Uterus (tissue), 2 donors: ENCODE results near the gene LUZP4.
A peak's percentile ranks its signal among the peaks of the same experiment; 100 is the strongest.

Experiments
- CTCF ChIP-seq, 4 experiments: fragments of 200-600 bp in 2 of 4; fragments of 450-650 bp in 2 of 4; sonication (generic) in 2 of 4; IDR thresholded peaks; one replicate each; pipeline ENCODE4 v1.5.1; 2016 to 2019; ENCODE audit warnings: antibody characterized with exemption in 4 of 4, mild to moderate bottlenecking in 2 of 4, moderate library complexity in 1 of 4
- POLR2A ChIP-seq, 2 donors: fragments of 450-650 bp; IDR thresholded peaks; one replicate each; pipeline ENCODE4 v1.6.1; 2016; ENCODE audit warnings: antibody characterized with exemption in 2 of 2, mild to moderate bottlenecking in 1 of 2, moderate library complexity in 1 of 2

- TF ChIP-seq CTCF (IDR thresholded peaks at IDR 0.05) (peak in 1 of 4 experiments; percentile 15), POLR2A (IDR thresholded peaks at IDR 0.05) (no peak)
Measured at GRCh38 chrX:115268421-115268820, 21.1 kb upstream of the LUZP4 start.
